Endothelial cell of umbilical vein (primary cell): ENCODE measurements around the gene TERC. TPM values are rescaled to one million over a fixed set of nuclear protein-coding genes. Genes with fewer than 3 reads are reported as not detected.

ENCODE experiments used
- BruUV-seq: library from RNA; stranded (reverse); fragments of 400-500 nt; replicated peaks from 2 replicates; lab custom pipeline; 2021; lab: Mats Ljungman, UMichigan
- CTCF ChIA-PET: fragments of 300-600, 350-600 bp; sonication (Branson Sonifier 250); formaldehyde crosslinking; loops from one replicate; lab custom pipeline; 2021; ENCODE audit warnings: antibody characterized with exemption, inconsistent platforms; lab: Charles Lee
- POLR2A ChIA-PET: fragments of 300-600, 350-600 bp; sonication (Branson Sonifier 250); formaldehyde crosslinking; loops from one replicate; lab custom pipeline; 2021; ENCODE audit warnings: antibody characterized with exemption, inconsistent platforms; lab: Charles Lee
- DNase-seq: peaks from one replicate; pipeline ENCODE4 v3.0.0-alpha.2; 2011; ENCODE audit warnings: low read depth, low spot score
- FAIRE-seq: peaks from 2 replicates; lab custom pipeline; 2011; peaks lifted over from hg19 to GRCh38; lab: Jason Lieb, UNC
- H2AFZ ChIP-seq: 2 replicates; pipeline ENCODE4 v1.6.0; 2012; ENCODE audit warnings: low read depth, low read length, control low read depth, inconsistent platforms
- H3K27ac ChIP-seq: 2 replicates; pipeline ENCODE4 v1.5.1; 2011; ENCODE audit warnings: low read depth, mild to moderate bottlenecking, control low read depth, low read length, moderate library complexity; ENCODE audit not compliant: insufficient read depth
- H3K27me3 ChIP-seq, 2 experiments: 2 replicates each; pipeline versions ENCODE4 v1.6.0 to v1.6.1; 2011; ENCODE audit warnings: low read length in 2 of 2, mixed read lengths in 1 of 2; ENCODE audit not compliant: control insufficient read depth in 2 of 2, insufficient read depth in 2 of 2
- H3K36me3 ChIP-seq, 2 experiments: 2 replicates in 1 of 2; 3 replicates in 1 of 2; pipeline ENCODE4 v1.5.1; 2011; ENCODE audit warnings: low read length in 2 of 2, mild to moderate bottlenecking in 1 of 2, moderate library complexity in 1 of 2; ENCODE audit not compliant: control insufficient read depth in 2 of 2, insufficient read depth in 2 of 2; ENCODE audit errors: extremely low read depth in 1 of 2
- H3K4me1 ChIP-seq: 3 replicates; pipeline ENCODE4 v1.5.1; 2011; ENCODE audit warnings: mild to moderate bottlenecking, low read length; ENCODE audit not compliant: control insufficient read depth, insufficient read depth; ENCODE audit errors: extremely low read depth
- H3K4me2 ChIP-seq: 2 replicates; pipeline ENCODE4 v1.6.1; 2011; ENCODE audit warnings: low read length, control low read depth, mixed read lengths; ENCODE audit not compliant: insufficient read depth
- H3K4me3 ChIP-seq, 3 experiments: fragments of 200-600 bp in 1 of 3; sonication (generic), shearing (Covaris generic) in 1 of 3; replicated peaks in 1 of 3; 2 replicates each; pipeline ENCODE4 v1.5.1; 2011 to 2016; ENCODE audit warnings: control low read depth in 3 of 3, low read length in 3 of 3, mild to moderate bottlenecking in 2 of 3, inconsistent platforms in 1 of 3, low read depth in 1 of 3, moderate library complexity in 1 of 3; ENCODE audit not compliant: insufficient read depth in 1 of 3
- H3K79me2 ChIP-seq: 2 replicates; pipeline ENCODE4 v1.6.0; 2012; ENCODE audit warnings: low read length, inconsistent platforms; ENCODE audit not compliant: control insufficient read depth, insufficient read depth
- H3K9ac ChIP-seq: replicated peaks from 2 replicates; pipeline ENCODE3; 2011; ENCODE audit warnings: low read length, control low read depth; ENCODE audit not compliant: insufficient read depth; ENCODE audit errors: extremely low read depth
- H3K9me1 ChIP-seq: replicated peaks from 3 replicates; pipeline ENCODE4 v1.6.0; 2011; ENCODE audit warnings: mild to moderate bottlenecking, low read length; ENCODE audit not compliant: control insufficient read depth, insufficient read depth; ENCODE audit errors: extremely low read depth
- H3K9me3 ChIP-seq: replicated peaks from 2 replicates; pipeline ENCODE4 v1.5.1; 2012; ENCODE audit warnings: low read length, inconsistent platforms; ENCODE audit not compliant: control insufficient read depth, insufficient read depth
- H4K20me1 ChIP-seq: replicated peaks from 2 replicates; pipeline ENCODE3; 2011; ENCODE audit warnings: mild to moderate bottlenecking, low read length; ENCODE audit not compliant: control insufficient read depth, insufficient read depth; ENCODE audit errors: extremely low read depth
- CTCF ChIP-seq, 2 donors: IDR thresholded peaks; 1 replicate in 1 of 2; 2 replicates in 1 of 2; pipeline ENCODE4 v1.5.1; 2011; ENCODE audit warnings: low read length in 2 of 2, mild to moderate bottlenecking in 2 of 2, moderate library complexity in 2 of 2, control low read depth in 1 of 2, inconsistent platforms in 1 of 2, low read depth in 1 of 2; ENCODE audit not compliant: insufficient read depth in 1 of 2; ENCODE audit errors: extremely low read depth in 1 of 2
- EZH2 ChIP-seq: IDR thresholded peaks from 2 replicates; pipeline ENCODE4 v1.6.1; 2012; ENCODE audit warnings: borderline replicate concordance, low read depth, mild to moderate bottlenecking, moderate library complexity, low read length, inconsistent platforms; ENCODE audit not compliant: severe bottlenecking
- FOS ChIP-seq: IDR thresholded peaks from 2 replicates; pipeline ENCODE4 v1.6.1; 2011; ENCODE audit warnings: mild to moderate bottlenecking, low read length, moderate library complexity, borderline replicate concordance; ENCODE audit not compliant: insufficient read depth
- GATA2 ChIP-seq: IDR thresholded peaks from 2 replicates; pipeline ENCODE4 v1.7.0; 2011; ENCODE audit warnings: low read depth, mild to moderate bottlenecking, moderate library complexity, mixed read lengths, low read length; ENCODE audit not compliant: insufficient read length, insufficient read depth
- JUN ChIP-seq: IDR thresholded peaks from 2 replicates; pipeline ENCODE4 v1.6.1; 2011; ENCODE audit warnings: borderline replicate concordance, low read depth; ENCODE audit not compliant: insufficient read length, insufficient read depth
- MAX ChIP-seq: IDR thresholded peaks from 2 replicates; pipeline ENCODE4 v1.6.1; 2011; ENCODE audit not compliant: insufficient read depth, insufficient read length
- MYC ChIP-seq: IDR thresholded peaks from one replicate; pipeline ENCODE4 v1.6.1; 2011; ENCODE audit warnings: mild to moderate bottlenecking, low read depth, low read length
- POLR2A ChIP-seq: IDR thresholded peaks from 2 replicates; pipeline ENCODE4 v1.6.1; 2012; ENCODE audit warnings: low read depth, mild to moderate bottlenecking, control low read depth, low read length
- POLR2AphosphoS5 ChIP-seq: IDR thresholded peaks from 2 replicates; pipeline ENCODE4 v1.6.1; 2012; ENCODE audit warnings: low read depth, mild to moderate bottlenecking, control low read depth, low read length, moderate library complexity; ENCODE audit not compliant: insufficient read depth
- dilution Hi-C: fragments of 300-500 bp; cut with MboI; formaldehyde crosslinking; loops from one replicate; pipeline ENCODE4 v1.15.0; 2019; ENCODE audit warnings: low sequenced_read_pairs; ENCODE audit not compliant: extremely low pct_ligation_motif_present
- intact Hi-C: fragments of 100-400 bp; cut with micrococcal nuclease; formaldehyde crosslinking; loops from one replicate; pipeline ENCODE4 v1.10.0; 2022
- polyA plus RNA-seq, 4 experiments: library from polyadenylated mRNA; depleted of rRNA in 3 of 4; stranded (reverse) in 3 of 4; unstranded in 1 of 4; fragments of >200 nt; gene quantifications; 2 replicates each; pipeline versions ENCODE4 v1.2.1 to v1.2.3, GENCODE V29; 2011 to 2012; ENCODE audit warnings: missing spikeins in 1 of 4
- total RNA-seq: library from RNA; stranded (reverse); gene quantifications from 2 replicates; pipeline ENCODE4 v1.2.3, GENCODE V29; 2021

The TERC gene
- total and polyA plus RNA-seq, 2 donors (not counting 3 experiments of a cell fraction or from before 2014, with no cell fraction given) = 2.6 to 6.1 TPM

GRCh38 chr3:169764312-169764881 lies 463 bp downstream of the TERC start:
- no peaks in the 10 kb centered on the region for H4K20me1 ChIP-seq
- H3K79me2 ChIP-seq = no peaks in the 10 kb centered on the region
- peak overlapping the region; percentile 36 to 53 (median 41) for H3K4me3 ChIP-seq
- intact Hi-C loops = loop anchor here (2.0 kb wide), 1 partner anchor 202 kb away; the partner anchor contains the start of gene SEC62
- BruUV-seq = TSS peak; percentile 91
- no peaks in the 10 kb centered on the region for H3K9me3 ChIP-seq
- H3K9ac ChIP-seq = peak overlapping the region; percentile 70
- no peaks in the 10 kb centered on the region for H3K27me3 ChIP-seq
- FAIRE-seq (peak; percentile 66), DNase-seq (peak; percentile 55)
- ChIA-PET POLR2A (no interaction called here), CTCF (interaction anchor here (1.9 kb wide), 1 partner anchor 9 kb away, joined by 5 read pairs; the partner anchor contains the start of gene MYNN)
- H3K4me2 ChIP-seq = peak overlapping the region; percentile 74
- H3K4me1 ChIP-seq = peaks cover 11% of the 10 kb centered on the region
- H3K27ac ChIP-seq = peak overlapping the region; percentile 31
- no peaks in the 10 kb centered on the region for H3K9me1 ChIP-seq
- H3K36me3 ChIP-seq = no peaks in the 10 kb centered on the region
- H2AFZ ChIP-seq = peak overlapping the region; percentile 65
- dilution Hi-C loops = no loop called here
- TF ChIP-seq FOS (no peak), MAX (no peak), CTCF (IDR thresholded peaks at IDR 0.05; ENCODE audit: extremely low read depth in 1 of 2, insufficient read depth in 1 of 2, low read depth in 1 of 2, low read length in 2 of 2) (no peak), POLR2A (no peak), POLR2AphosphoS5 (no peak), JUN (no peak), MYC (no peak), GATA2 (no peak), EZH2 (no peak)
